Measurements from ENCODE around the gene LGR4. TPM values are rescaled to one million over a fixed set of nuclear protein-coding genes. Genes with fewer than 3 reads are reported as not detected.

Gene LGR4
- total RNA-seq, 1 donor from 2014 or later, result 36.2 TPM

- Mint-ChIP-seq H3K4me3 (ENCODE audit: unreplicated experiment) (no peak overlapping the region), H3K9me3 (ENCODE audit: low read depth) (no peaks in the 10 kb centered on the region), H3K27ac (ENCODE audit: unreplicated experiment) (peak overlapping the region; percentile 65), H3K36me3 (ENCODE audit: low read depth) (no peaks in the 10 kb centered on the region), H3K4me1 (ENCODE audit: low read depth) (peaks cover 71% of the 10 kb centered on the region), H3K27me3 (ENCODE audit: low read depth) (no peaks in the 10 kb centered on the region)
- no peak for DNase-seq (ENCODE audit: low spot score)
- TF ChIP-seq CTCF (IDR thresholded peaks at IDR 0.05), result no peak
Measured at GRCh38 chr11:27390318-27391295, 82.0 kb downstream of the LGR4 start.

- no peak for DNase-seq (ENCODE audit: low spot score)
- Mint-ChIP-seq H3K4me3 (ENCODE audit: unreplicated experiment) (no peak overlapping the region), H3K27ac (ENCODE audit: unreplicated experiment) (peak overlapping the region; percentile 24), H3K4me1 (ENCODE audit: low read depth) (peaks cover 75% of the 10 kb centered on the region), H3K27me3 (ENCODE audit: low read depth) (no peaks in the 10 kb centered on the region), H3K36me3 (ENCODE audit: low read depth) (peaks cover 1% of the 10 kb centered on the region), H3K9me3 (ENCODE audit: low read depth) (no peaks in the 10 kb centered on the region)
- TF ChIP-seq CTCF (IDR thresholded peaks at IDR 0.05), result no peak
Measured at GRCh38 chr11:27388869-27389268, 83.7 kb downstream of the LGR4 start.

- no peak overlapping the region for H3K4me3 Mint-ChIP-seq (ENCODE audit: unreplicated experiment)
- no peaks in the 10 kb centered on the region for H3K9me3 Mint-ChIP-seq (ENCODE audit: low read depth)
- H3K4me1 Mint-ChIP-seq (ENCODE audit: low read depth), result peaks cover 77% of the 10 kb centered on the region
- DNase-seq (ENCODE audit: low spot score), result no peak
- TF ChIP-seq CTCF (IDR thresholded peaks at IDR 0.05), result no peak
- H3K36me3 Mint-ChIP-seq (ENCODE audit: low read depth), result peaks cover 1% of the 10 kb centered on the region
- no peak overlapping the region for H3K27ac Mint-ChIP-seq (ENCODE audit: unreplicated experiment)
- no peaks in the 10 kb centered on the region for H3K27me3 Mint-ChIP-seq (ENCODE audit: low read depth)
Measured at GRCh38 chr11:27388001-27388400, 84.6 kb downstream of the LGR4 start.

- Mint-ChIP-seq H3K4me3 (ENCODE audit: unreplicated experiment) (no peak overlapping the region), H3K9me3 (ENCODE audit: low read depth) (no peaks in the 10 kb centered on the region), H3K4me1 (ENCODE audit: low read depth) (peaks cover 71% of the 10 kb centered on the region), H3K27ac (ENCODE audit: unreplicated experiment) (no peak overlapping the region), H3K27me3 (ENCODE audit: low read depth) (no peaks in the 10 kb centered on the region), H3K36me3 (ENCODE audit: low read depth) (peaks cover 1% of the 10 kb centered on the region)
- no peak for DNase-seq (ENCODE audit: low spot score)
- no peak for TF ChIP-seq CTCF (IDR thresholded peaks at IDR 0.05)
Measured at GRCh38 chr11:27387362-27387761, 85.2 kb downstream of the LGR4 start.

GRCh38 chr11:27386181-27386845 lies 86.3 kb downstream of the LGR4 start:
- H3K36me3 Mint-ChIP-seq (ENCODE audit: low read depth), result peaks cover 6% of the 10 kb centered on the region
- no peaks in the 10 kb centered on the region for H3K27me3 Mint-ChIP-seq (ENCODE audit: low read depth)
- peaks cover 62% of the 10 kb centered on the region for H3K4me1 Mint-ChIP-seq (ENCODE audit: low read depth)
- no peak overlapping the region for H3K4me3 Mint-ChIP-seq (ENCODE audit: unreplicated experiment)
- TF ChIP-seq CTCF (IDR thresholded peaks at IDR 0.05), result no peak
- H3K27ac Mint-ChIP-seq (ENCODE audit: unreplicated experiment), result peak overlapping the region; percentile 34
- DNase-seq (ENCODE audit: low spot score), result no peak
- no peaks in the 10 kb centered on the region for H3K9me3 Mint-ChIP-seq (ENCODE audit: low read depth)

All from chondrocyte (in vitro differentiated cells).